Neutrophil (primary cell): Measurements from ENCODE around the gene PDCD6IP.

Source experiments
- H3K27ac ChIP-seq: fragments of 200-600 bp; sonication (generic); 2 replicates; pipeline ENCODE4 v1.5.1; 2016; ENCODE audit warnings: mild to moderate bottlenecking, moderate library complexity
- H3K27me3 ChIP-seq: fragments of 200-600 bp; sonication (generic); 2 replicates; pipeline ENCODE4 v1.6.0; 2016; ENCODE audit warnings: mild to moderate bottlenecking
- H3K36me3 ChIP-seq: fragments of 200-600 bp; sonication (generic); 2 replicates; pipeline ENCODE4 v1.5.1; 2017
- H3K4me1 ChIP-seq, 2 experiments: fragments of 200-600 bp in 1 of 2; sonication (generic) in 1 of 2; 1 replicate in 1 of 2; 2 replicates in 1 of 2; pipeline versions ENCODE4 v1.5.1 to v1.6.1; 2013 to 2016; ENCODE audit warnings: low read depth in 1 of 2, low read length in 1 of 2, mild to moderate bottlenecking in 1 of 2, moderate library complexity in 1 of 2; ENCODE audit not compliant: control insufficient read depth in 1 of 2, insufficient read depth in 1 of 2
- H3K4me3 ChIP-seq, 2 experiments: fragments of 200-600 bp in 1 of 2; sonication (generic) in 1 of 2; 1 replicate in 1 of 2; 2 replicates in 1 of 2; pipeline ENCODE4 v1.5.1; 2013 to 2016; ENCODE audit warnings: low read depth in 1 of 2, low read length in 1 of 2, mild to moderate bottlenecking in 1 of 2, moderate library complexity in 1 of 2
- H3K9me3 ChIP-seq: fragments of 200-600 bp; sonication (generic); 2 replicates; pipeline ENCODE4 v1.5.1; 2016
- TF ChIP-seq, protein P1 (sequence below): fragments of 200-600 bp; sonication (generic); IDR thresholded peaks from 2 replicates; pipeline ENCODE4 v1.5.1; 2016; ENCODE audit warnings: antibody characterized with exemption

PDCD6IP gene

GRCh38 chr3:33882296-33882695 lies 83.9 kb downstream of the PDCD6IP start:
- no peaks in the 10 kb centered on the region for H3K9me3 ChIP-seq
- no peaks in the 10 kb centered on the region for H3K36me3 ChIP-seq
- H3K27me3 ChIP-seq, result no peaks in the 10 kb centered on the region
- H3K27ac ChIP-seq, result no peak overlapping the region
- TF ChIP-seq, protein P1, sequence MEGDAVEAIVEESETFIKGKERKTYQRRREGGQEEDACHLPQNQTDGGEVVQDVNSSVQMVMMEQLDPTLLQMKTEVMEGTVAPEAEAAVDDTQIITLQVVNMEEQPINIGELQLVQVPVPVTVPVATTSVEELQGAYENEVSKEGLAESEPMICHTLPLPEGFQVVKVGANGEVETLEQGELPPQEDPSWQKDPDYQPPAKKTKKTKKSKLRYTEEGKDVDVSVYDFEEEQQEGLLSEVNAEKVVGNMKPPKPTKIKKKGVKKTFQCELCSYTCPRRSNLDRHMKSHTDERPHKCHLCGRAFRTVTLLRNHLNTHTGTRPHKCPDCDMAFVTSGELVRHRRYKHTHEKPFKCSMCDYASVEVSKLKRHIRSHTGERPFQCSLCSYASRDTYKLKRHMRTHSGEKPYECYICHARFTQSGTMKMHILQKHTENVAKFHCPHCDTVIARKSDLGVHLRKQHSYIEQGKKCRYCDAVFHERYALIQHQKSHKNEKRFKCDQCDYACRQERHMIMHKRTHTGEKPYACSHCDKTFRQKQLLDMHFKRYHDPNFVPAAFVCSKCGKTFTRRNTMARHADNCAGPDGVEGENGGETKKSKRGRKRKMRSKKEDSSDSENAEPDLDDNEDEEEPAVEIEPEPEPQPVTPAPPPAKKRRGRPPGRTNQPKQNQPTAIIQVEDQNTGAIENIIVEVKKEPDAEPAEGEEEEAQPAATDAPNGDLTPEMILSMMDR, result no peak
- H3K4me3 ChIP-seq, result no peak overlapping the region
- H3K4me1 ChIP-seq, result no peaks in the 10 kb centered on the region

DNA sequence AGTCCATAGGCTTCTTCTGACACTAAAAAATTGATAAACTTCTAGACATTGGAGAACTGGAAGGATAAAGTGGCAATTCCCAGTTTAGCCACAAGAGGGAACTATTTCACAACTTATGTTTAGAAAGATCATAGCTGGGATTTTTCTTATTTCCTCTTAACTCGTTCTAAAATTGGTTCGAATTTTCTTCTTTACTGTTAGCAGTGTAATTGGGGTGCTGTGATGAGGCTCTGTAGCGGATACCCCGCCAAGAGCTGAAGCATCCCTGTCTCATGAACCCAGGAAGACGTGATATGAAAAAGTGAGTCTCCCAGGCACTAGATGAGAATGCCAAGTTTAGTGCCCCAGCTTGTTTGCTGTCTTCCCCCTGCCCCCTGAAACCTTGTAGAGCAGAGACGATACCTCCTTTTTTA lies 85.1 kb downstream of the PDCD6IP start:
- peaks cover 0 to under 1% of the 10 kb centered on the region in 2 experiments for H3K4me1 ChIP-seq
- no peaks in the 10 kb centered on the region for H3K9me3 ChIP-seq
- TF ChIP-seq, protein P1, result peak; percentile 72
- H3K27ac ChIP-seq, result no peak overlapping the region
- no peaks in the 10 kb centered on the region for H3K27me3 ChIP-seq
- no peaks in the 10 kb centered on the region for H3K36me3 ChIP-seq
- no peak overlapping the region for H3K4me3 ChIP-seq

DNA sequence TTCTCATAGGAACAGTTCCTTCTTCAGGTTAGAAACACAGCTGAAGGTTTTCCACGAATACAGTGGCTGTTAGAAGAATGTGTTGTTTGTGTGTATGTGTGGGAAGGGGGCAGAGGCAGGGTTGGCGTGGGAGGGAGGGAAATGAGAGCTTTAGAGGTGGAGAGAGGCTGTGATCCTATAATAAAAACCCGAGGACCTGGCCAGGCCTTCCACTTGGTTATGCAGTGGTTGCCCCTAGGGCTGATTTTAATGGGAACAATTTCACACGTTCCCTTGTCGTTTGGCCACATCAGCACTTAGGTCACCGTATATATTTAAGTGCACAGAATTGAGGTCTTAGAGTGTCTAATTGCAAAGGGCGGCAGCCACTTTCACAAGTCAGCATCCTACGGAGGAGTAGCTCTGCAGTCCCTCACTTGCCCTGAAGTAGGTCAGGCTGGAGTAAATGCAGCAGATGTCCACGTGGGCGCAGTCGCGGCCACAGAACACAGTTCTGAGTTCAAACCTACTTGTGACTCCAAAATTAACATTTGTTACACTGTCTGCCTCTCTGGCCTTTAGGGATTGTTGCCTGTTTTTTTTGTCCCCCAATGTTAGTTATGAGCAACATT lies 85.6 kb downstream of the PDCD6IP start:
- Histone ChIP-seq H3K36me3 (no peaks in the 10 kb centered on the region), H3K4me3 (no peak overlapping the region), H3K4me1 (peaks cover 0 to 4% of the 10 kb centered on the region in 2 experiments), H3K27me3 (no peaks in the 10 kb centered on the region), H3K27ac (no peak overlapping the region), H3K9me3 (no peaks in the 10 kb centered on the region)
- TF ChIP-seq, protein P1, result no peak

DNA sequence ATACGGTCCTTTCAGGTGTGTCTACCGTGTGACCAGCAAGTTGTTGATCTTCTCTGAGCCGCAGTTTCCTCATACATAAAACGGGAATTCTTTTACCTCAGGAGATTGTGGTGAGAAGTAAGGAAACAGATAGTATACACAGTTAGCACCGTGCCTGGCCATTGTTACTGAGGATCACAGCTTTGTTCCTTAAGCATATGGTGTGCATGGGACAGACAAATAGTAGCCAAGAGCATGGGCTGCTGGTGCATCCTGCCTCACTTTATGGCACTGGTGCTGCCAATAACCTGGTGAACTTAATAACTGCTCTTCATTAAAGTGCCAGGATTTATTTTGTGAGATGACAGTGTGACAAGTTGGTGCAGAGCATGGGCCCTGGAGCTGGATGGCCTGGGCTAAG lies 86.3 kb downstream of the PDCD6IP start:
- no peaks in the 10 kb centered on the region for H3K36me3 ChIP-seq
- TF ChIP-seq, protein P1, result no peak
- no peak overlapping the region for H3K27ac ChIP-seq
- no peaks in the 10 kb centered on the region for H3K9me3 ChIP-seq
- no peaks in the 10 kb centered on the region for H3K27me3 ChIP-seq
- peaks cover 0 to 4% of the 10 kb centered on the region in 2 experiments for H3K4me1 ChIP-seq
- H3K4me3 ChIP-seq, result no peak overlapping the region

DNA sequence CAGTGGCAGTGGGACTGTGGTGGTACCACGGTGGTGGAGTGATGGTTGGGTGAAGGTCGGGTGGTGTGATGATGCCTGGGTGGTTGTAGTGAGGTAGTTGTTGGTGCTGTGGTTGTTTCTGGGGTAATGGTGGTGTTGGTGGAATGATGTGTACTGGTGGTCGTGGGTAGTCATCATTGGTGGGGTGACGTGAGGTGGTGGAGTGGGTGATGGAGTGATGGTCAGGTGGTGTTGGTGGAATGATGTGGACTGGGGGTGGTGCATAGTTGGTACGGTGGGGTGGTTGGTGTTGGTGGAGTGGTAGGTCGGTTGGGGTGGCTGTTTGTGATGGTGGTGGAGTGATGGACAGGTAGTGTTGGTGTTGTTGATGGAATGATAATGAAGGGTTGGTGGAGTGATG lies 87.1 kb downstream of the PDCD6IP start:
- H3K9me3 ChIP-seq, result no peaks in the 10 kb centered on the region
- H3K27me3 ChIP-seq, result no peaks in the 10 kb centered on the region
- peaks cover 0 to 4% of the 10 kb centered on the region in 2 experiments for H3K4me1 ChIP-seq
- no peak overlapping the region for H3K27ac ChIP-seq
- H3K36me3 ChIP-seq, result no peaks in the 10 kb centered on the region
- no peak overlapping the region for H3K4me3 ChIP-seq
- TF ChIP-seq, protein P1, result no peak
